ENCODE data around the gene LENG8. TPM values are rescaled to one million over a fixed set of nuclear protein-coding genes. Genes with fewer than 3 reads are reported as not detected.

Gene LENG8
- total and polyA plus RNA-seq, 2 of the 8 experiments (the other 6 are each of a cell fraction or from before 2014, with no cell fraction given), result 62.2 to 108 TPM

GRCh38 chr19:54427586-54427985, 21.4 kb upstream of the LENG8 start:
- Histone ChIP-seq H4K91ac (replicated peaks; ENCODE audit: insufficient read length, low read length) (no peak overlapping the region), H3K4me3 (ENCODE audit: extremely low read depth in 1 of 4, insufficient read depth in 2 of 4, low read depth in 3 of 4, low read length in 4 of 4) (no peak overlapping the region), H2BK5ac (ENCODE audit: low read depth, low read length) (no peak overlapping the region), H2BK20ac (ENCODE audit: low read length) (no peak overlapping the region), H3K27me3 (replicated peaks in 1 of 4; ENCODE audit: control insufficient read depth in 3 of 4, extremely low read depth in 1 of 4, insufficient read depth in 3 of 4, low read length in 3 of 4) (peaks cover 0 to 3% (median 1%) of the 10 kb centered on the region in 4 experiments; a peak in 2 of 7 replicates), H3K36me3 (ENCODE audit: control insufficient read depth in 2 of 4, insufficient read depth in 4 of 4, low read length in 3 of 4) (peaks cover 2 to 22% (median 3%) of the 10 kb centered on the region in 4 experiments; a peak in 7 of 8 replicates), H3K23ac (ENCODE audit: insufficient read length) (no peak overlapping the region), H3K4me1 (replicated peaks in 1 of 4; ENCODE audit: control insufficient read depth in 3 of 4, insufficient read depth in 4 of 4, low read length in 3 of 4) (peaks cover 0 to 18% (median 4%) of the 10 kb centered on the region in 4 experiments; a peak in 5 of 7 replicates), H2BK12ac (ENCODE audit: low read depth, low read length) (no peak overlapping the region), H3K79me1 (ENCODE audit: low read depth, low read length) (no peaks in the 10 kb centered on the region), H3K4ac (replicated peaks; ENCODE audit: insufficient read length, low read depth, low read length) (no peak overlapping the region), H3K27ac (ENCODE audit: low read depth, low read length) (no peak overlapping the region), H3K79me2 (ENCODE audit: control insufficient read depth in 1 of 2, insufficient read depth in 2 of 2, low read length in 2 of 2) (no peaks in the 10 kb centered on the region), H2BK15ac (ENCODE audit: low read length) (no peak overlapping the region), H4K5ac (ENCODE audit: insufficient read length, low read depth, low read length) (no peak overlapping the region), H3K4me2 (ENCODE audit: insufficient read depth in 1 of 2, low read depth in 2 of 2, low read length in 2 of 2) (no peak overlapping the region), H3K9ac (replicated peaks in 1 of 4; ENCODE audit: extremely low read depth in 1 of 4, low read depth in 3 of 4, low read length in 3 of 4) (no peak overlapping the region), H3K56ac (replicated peaks; ENCODE audit: insufficient read length, low read depth, low read length) (no peak overlapping the region), H2BK120ac (replicated peaks; ENCODE audit: low read depth, low read length) (no peak overlapping the region), H2AFZ (ENCODE audit: low read length) (no peak overlapping the region), H3K14ac (ENCODE audit: insufficient read length) (no peak overlapping the region), H3K23me2 (ENCODE audit: low read depth, low read length) (peaks cover 2% of the 10 kb centered on the region), H3K18ac (ENCODE audit: extremely low read depth, low read length) (no peak overlapping the region), H2AK5ac (ENCODE audit: low read depth, low read length) (no peak overlapping the region), H4K8ac (ENCODE audit: extremely low read depth, insufficient read depth, low read length) (no peak overlapping the region), H4K20me1 (replicated peaks in 1 of 2; ENCODE audit: control insufficient read depth in 1 of 2, insufficient read depth in 2 of 2, low read length in 2 of 2) (peaks cover 7 to 12% of the 10 kb centered on the region in 2 experiments), H3K9me3 (ENCODE audit: insufficient read depth in 2 of 2, low read depth in 1 of 2, low read length in 1 of 2) (no peaks in the 10 kb centered on the region)
- ChIA-PET POLR2A (ENCODE audit: partially characterized antibody) (interaction anchor here (0.9 to 13.5 kb wide), 5 partner anchors 7 to 238 kb away, joined by 3 to 133 read pairs (median 5); partner anchors contain the start of genes LENG9 and MBOAT7), CTCF (ENCODE audit: partially characterized antibody) (interaction anchor here (1.2 to 7.2 kb wide), 5 partner anchors 11 to 36 kb away, joined by 3 to 42 read pairs (median 32); partner anchors contain the start of gene TTYH1)
- DNase-seq (ENCODE audit: low read depth in 1 of 2, low spot score in 2 of 2) (no peak), FAIRE-seq (no peak)
- WGBS, 2 experiments (ENCODE audit: extremely low coverage in 1 of 2, insufficient coverage in 1 of 2, insufficient read length in 1 of 2, insufficient replicate concordance in 2 of 2, low coverage in 1 of 2, low lambda C conversion rate in 2 of 2, missing lambda C conversion rate in 1 of 2), result 95% methylated on average over 11 of the region's 11 CpGs; no CpG with 5 or more reads in 1 of the 2 experiments
- no peak for TF ChIP-seq BCL11A (IDR thresholded peaks at IDR 0.05; ENCODE audit: low read depth in 2 of 2, low read length in 2 of 2)
- no peak for TF ChIP-seq ZNF274 (IDR thresholded peaks at IDR 0.05; ENCODE audit: borderline replicate concordance, extremely low read depth, low read length)
- TF ChIP-seq SUZ12 (IDR thresholded peaks at IDR 0.05; ENCODE audit: low read length), result no peak
- no peak for TF ChIP-seq SP4 (IDR thresholded peaks at IDR 0.05; ENCODE audit: low read length)
- no peak for TF ChIP-seq CBX5 (IDR thresholded peaks at IDR 0.05; ENCODE audit: low read depth, low read length)
- TF ChIP-seq POU5F1 (IDR thresholded peaks at IDR 0.05; ENCODE audit: low read depth, low read length), result no peak
- no peak for TF ChIP-seq EGR1 (IDR thresholded peaks at IDR 0.05; ENCODE audit: borderline replicate concordance, low read depth, low read length)
- no peak for TF ChIP-seq PHF8 (conservative IDR thresholded peaks at IDR 0.05; ENCODE audit: low read depth, low read length)
- TF ChIP-seq CHD1 (IDR thresholded peaks at IDR 0.05; ENCODE audit: low read depth, low read length), result no peak
- no peak for TF ChIP-seq EZH2 (IDR thresholded peaks at IDR 0.05; ENCODE audit: low read depth, low read length, severe bottlenecking)
- TF ChIP-seq CTCF (IDR thresholded peaks at IDR 0.05; ENCODE audit: control extremely low read depth in 1 of 3, insufficient read depth in 1 of 3, low read depth in 1 of 3, low read length in 3 of 3), result no peak
- no peak for TF ChIP-seq NRF1 (IDR thresholded peaks at IDR 0.05; ENCODE audit: low read depth, low read length)

Measured in H1 (cell line).